GM18520 (cell line): Measurements from ENCODE around the gene PTGES3L.
"Not testable (repeated sequence)": the region's sequence is repeated elsewhere in the genome, so short reads cannot be mapped to it uniquely, and the experiment has no call there.

Experiments
- ATAC-seq: cut with Tn5 transposase; IDR thresholded peaks from one replicate; pipeline ENCODE4 v1.9.1; 2021; ENCODE audit not compliant: unreplicated experiment

PTGES3L gene

DNA sequence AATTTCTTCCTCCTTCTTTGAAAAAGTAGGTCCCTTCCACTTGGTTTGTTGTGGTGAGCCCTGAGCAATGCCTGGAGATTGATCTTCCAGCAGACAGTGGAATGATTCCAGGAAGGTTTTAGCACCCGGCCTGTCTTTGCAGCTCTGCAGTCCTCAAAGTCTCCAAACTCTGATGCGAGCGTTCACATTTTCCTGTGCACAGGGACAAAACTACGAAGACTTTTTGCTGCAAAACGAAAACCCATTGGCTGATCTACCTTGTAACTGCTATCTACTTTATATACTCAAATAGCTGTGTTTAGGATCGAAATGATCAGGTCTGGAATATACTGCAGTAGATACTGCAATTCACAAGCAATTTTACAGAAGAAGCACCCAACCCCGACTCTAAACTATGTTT is 57.6 kb downstream of the PTGES3L start:
- no peak for ATAC-seq

DNA sequence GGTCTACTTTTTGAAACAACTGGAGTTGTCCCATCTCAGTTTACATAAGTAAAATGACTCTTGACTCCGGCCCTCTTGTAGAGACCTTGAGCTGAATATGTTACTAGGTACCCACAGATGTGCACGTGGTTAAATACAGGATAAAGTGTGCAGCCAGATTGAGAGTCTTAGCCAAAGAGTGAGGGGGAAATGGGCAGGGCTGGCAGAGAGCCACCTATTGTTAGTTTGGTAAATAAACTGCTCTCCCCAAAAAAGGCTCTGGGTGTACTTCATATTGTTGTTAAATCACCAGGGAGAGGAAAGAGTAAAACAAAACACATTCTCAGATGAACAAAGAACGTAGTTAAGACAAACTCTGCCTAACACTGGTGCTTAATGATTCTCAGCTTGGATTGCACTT is 59.0 kb downstream of the PTGES3L start:
- ATAC-seq: no peak

DNA sequence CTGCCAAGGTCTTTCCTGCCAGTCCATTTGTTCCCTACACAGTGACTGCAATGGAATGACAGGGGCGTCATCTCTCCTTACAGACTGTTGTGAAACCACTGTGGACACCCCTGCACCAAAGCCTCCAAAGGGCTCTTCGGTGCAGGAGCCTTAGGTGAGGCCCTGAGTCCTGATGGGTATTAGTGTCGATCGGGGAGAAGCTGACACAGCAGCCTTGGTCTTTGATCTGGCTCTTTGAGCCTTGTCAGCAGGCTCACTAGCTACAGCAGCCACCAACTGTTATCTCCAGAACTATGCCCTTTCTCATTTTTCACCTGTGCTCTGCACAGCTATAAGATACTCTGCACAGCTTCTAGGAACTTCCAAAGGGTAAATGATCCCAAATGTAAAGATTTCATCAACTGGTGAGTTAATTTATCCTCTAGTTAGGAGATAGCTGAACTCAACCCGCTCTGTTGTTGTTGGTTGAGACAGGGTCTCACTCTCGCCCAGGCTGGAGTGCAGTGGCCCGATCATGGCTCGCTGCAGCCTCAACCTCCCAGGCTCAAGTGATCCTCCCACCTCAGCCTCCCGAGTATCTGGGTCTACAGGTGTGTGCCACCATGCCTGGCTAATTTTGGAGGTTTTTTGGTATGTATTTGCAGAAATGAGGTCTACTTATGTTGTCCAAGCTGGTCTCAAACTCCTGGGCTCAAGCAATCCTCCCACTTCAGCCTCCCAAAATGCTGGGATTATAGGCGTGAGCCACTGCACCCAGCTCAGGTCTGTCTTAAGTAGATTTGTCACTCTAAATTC is 59.6 kb downstream of the PTGES3L start:
- ATAC-seq: no peak

DNA sequence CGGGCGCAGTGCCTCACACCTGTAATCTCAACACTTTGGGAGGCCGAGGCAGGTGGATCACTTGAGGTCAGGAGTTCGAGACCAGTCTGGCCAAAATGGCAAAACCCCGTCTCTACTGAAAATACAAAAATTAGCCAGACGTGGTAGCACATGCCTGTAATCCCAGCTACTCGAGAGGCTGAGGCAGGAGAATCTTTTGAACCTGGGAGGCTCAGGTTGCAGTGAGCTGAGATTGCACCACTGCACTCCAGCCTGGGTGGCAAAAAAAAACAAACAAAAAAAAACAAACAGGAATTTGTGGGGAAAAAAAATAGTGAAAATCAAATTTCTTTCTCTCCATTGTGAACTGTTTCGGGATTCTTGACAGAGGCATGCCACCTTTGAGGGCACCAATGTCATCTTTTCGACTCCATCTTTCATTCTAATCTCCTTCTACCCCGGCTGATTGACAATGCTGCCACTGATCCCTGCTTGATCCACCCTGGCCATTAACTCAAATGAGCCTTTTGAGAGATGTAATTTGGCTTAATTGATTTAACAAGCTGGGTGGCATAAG is 60.3 kb downstream of the PTGES3L start:
- not testable (repeated sequence) for ATAC-seq

DNA sequence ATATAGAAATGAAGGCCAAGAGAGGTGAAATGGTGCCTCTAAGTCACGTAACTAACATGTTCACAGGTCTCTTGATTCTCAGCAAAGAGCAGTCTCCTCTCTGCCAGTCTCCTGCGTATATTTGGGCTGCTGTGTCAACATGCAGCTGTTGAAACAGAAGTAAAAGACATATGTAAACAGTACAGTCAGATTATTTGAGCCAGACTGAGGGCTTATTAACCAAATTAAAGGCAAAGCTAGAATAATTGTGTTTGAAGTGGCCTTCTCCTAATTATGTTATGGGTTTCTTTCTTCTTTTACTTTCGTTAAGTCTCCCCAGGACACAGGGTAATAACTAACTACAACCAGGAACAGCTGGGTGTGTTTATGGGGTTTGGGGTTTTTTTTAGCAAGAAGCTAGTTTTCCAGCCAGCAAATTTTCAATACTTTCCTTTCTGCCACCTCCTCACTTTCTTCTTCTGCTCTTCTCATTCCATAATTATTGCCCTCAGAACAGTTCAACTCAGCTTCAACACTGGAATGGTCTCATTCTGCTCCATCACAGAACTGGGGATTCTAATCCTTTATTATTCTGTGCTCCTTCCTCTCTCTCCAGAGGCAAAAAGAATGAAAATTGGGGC is 60.9 kb downstream of the PTGES3L start:
- no peak for ATAC-seq
